GM06990 (cell line): Measurements from ENCODE around the gene TCHH.
"Not testable (repeated sequence)": the region's sequence is repeated elsewhere in the genome, so short reads cannot be mapped to it uniquely, and the experiment has no call there.

Source experiments
- DNase-seq: peaks from one replicate; pipeline ENCODE4 v3.0.0-alpha.2; 2011; ENCODE audit not compliant: insufficient read length; ENCODE audit errors: extremely low read depth
- H3K27me3 ChIP-seq: replicated peaks from 2 replicates; pipeline ENCODE4 v1.6.0; 2011; ENCODE audit warnings: low read length; ENCODE audit not compliant: control insufficient read depth, insufficient read depth
- H3K36me3 ChIP-seq: 2 replicates; pipeline ENCODE4 v1.5.1; 2011; ENCODE audit warnings: low read length; ENCODE audit not compliant: control insufficient read depth, insufficient read depth
- H3K4me3 ChIP-seq: replicated peaks from 2 replicates; pipeline ENCODE4 v1.5.1; 2011; ENCODE audit warnings: low read depth, mild to moderate bottlenecking, control low read depth, low read length
- TF ChIP-seq, protein P1 (sequence below): IDR thresholded peaks from 2 replicates; pipeline ENCODE4 v1.5.1; 2011; ENCODE audit warnings: low read length, control low read depth, mild to moderate bottlenecking, inconsistent platforms; ENCODE audit not compliant: insufficient read depth, poor library complexity, severe bottlenecking

The TCHH gene

GRCh38 chr1:152153996-152154395 lies 38.8 kb upstream of the TCHH start:
- DNase-seq, result no peak
- no peaks in the 10 kb centered on the region; the same call in 1 of the 2 replicates for H3K27me3 ChIP-seq
- no peaks in the 10 kb centered on the region for H3K36me3 ChIP-seq
- H3K4me3 ChIP-seq, result no peak overlapping the region
- TF ChIP-seq, protein P1, sequence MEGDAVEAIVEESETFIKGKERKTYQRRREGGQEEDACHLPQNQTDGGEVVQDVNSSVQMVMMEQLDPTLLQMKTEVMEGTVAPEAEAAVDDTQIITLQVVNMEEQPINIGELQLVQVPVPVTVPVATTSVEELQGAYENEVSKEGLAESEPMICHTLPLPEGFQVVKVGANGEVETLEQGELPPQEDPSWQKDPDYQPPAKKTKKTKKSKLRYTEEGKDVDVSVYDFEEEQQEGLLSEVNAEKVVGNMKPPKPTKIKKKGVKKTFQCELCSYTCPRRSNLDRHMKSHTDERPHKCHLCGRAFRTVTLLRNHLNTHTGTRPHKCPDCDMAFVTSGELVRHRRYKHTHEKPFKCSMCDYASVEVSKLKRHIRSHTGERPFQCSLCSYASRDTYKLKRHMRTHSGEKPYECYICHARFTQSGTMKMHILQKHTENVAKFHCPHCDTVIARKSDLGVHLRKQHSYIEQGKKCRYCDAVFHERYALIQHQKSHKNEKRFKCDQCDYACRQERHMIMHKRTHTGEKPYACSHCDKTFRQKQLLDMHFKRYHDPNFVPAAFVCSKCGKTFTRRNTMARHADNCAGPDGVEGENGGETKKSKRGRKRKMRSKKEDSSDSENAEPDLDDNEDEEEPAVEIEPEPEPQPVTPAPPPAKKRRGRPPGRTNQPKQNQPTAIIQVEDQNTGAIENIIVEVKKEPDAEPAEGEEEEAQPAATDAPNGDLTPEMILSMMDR, result no peak

- H3K4me3 ChIP-seq, result no peak overlapping the region
- TF ChIP-seq, protein P1, result no peak
- H3K27me3 ChIP-seq, result no peaks in the 10 kb centered on the region
- no peak for DNase-seq
- H3K36me3 ChIP-seq, result no peaks in the 10 kb centered on the region
These were observed 36.4 kb upstream of the TCHH start for GRCh38 chr1:152151646-152152045.

GRCh38 chr1:152148981-152149380 lies 33.7 kb upstream of the TCHH start:
- DNase-seq, result no peak
- TF ChIP-seq, protein P1, result no peak
- H3K36me3 ChIP-seq, result no peaks in the 10 kb centered on the region
- H3K4me3 ChIP-seq, result no peak overlapping the region
- H3K27me3 ChIP-seq, result no peaks in the 10 kb centered on the region

DNA sequence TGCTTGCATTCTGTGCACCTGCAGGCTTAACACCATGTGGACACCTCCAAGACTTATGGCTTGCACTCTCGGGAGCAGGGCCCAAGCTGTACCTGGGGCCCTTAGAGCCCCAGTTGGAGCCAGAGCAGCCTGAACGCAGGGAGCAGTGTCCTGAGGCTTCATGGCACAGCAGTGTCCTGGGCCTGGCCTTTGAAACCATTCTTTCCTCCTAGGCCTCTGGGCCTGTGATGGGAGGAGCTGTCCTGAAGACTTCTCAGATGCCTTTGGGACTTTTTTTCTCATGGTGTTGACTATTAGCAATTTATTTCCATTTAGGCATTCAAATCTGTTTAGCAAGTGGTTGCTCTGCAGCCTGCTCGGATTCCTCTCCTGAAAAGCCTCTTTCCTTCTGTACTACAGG lies 32.8 kb upstream of the TCHH start:
- H3K27me3 ChIP-seq, result no peaks in the 10 kb centered on the region
- TF ChIP-seq, protein P1, result no peak
- no peak overlapping the region for H3K4me3 ChIP-seq
- no peaks in the 10 kb centered on the region for H3K36me3 ChIP-seq
- DNase-seq, result no peak

DNA sequence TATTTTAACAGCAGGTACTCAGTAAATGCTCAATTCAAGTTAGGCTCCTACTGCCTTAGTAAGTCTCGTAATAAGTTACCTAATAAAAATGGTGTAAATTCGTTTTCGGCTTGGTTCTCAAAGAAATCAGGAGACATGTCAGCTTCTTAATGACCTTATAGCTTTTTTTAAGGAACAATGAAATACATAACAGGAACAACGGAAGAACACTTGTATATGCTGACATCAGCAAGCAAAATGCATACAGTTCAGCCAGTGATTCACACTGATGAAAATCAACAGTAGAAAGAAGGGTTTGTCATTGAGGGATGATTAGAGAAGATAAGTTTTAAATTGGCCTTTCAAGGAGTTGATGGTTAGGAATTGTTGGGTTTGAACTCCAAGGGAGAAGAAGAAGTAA lies 30.5 kb upstream of the TCHH start:
- Histone ChIP-seq H3K36me3 (no peaks in the 10 kb centered on the region), H3K27me3 (no peaks in the 10 kb centered on the region), H3K4me3 (no peak overlapping the region)
- TF ChIP-seq, protein P1, result no peak
- no peak for DNase-seq

DNA sequence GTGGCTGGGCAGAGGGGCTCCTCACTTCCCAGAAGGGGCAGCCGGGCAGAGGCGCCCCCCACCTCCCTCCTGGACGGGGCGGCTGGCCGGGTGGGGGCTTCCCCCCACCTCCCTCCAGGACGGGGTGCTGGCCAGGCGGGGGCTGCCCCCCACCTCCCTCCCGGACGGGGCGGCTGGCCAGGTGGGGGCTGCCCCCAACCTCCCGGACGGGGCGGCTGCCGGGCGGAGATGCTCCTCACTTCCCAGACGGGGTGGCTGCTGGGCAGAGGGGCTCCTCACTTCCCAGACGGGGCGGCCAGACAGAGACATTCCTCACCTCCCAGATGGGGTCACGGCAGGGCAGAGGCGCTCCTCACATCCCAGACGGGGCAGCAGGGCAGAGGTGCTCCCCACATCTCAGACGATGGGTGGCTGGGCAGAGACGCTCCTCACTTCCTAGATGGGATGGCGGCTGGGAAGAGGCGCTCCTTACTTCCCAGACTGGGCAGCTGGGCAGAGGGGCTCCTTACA lies 29.5 kb upstream of the TCHH start:
- not testable (repeated sequence) for H3K36me3 ChIP-seq, H3K27me3 ChIP-seq, DNase-seq, H3K4me3 ChIP-seq
